ENCODE data around the gene ASIC2.

ASIC2 gene

DNA sequence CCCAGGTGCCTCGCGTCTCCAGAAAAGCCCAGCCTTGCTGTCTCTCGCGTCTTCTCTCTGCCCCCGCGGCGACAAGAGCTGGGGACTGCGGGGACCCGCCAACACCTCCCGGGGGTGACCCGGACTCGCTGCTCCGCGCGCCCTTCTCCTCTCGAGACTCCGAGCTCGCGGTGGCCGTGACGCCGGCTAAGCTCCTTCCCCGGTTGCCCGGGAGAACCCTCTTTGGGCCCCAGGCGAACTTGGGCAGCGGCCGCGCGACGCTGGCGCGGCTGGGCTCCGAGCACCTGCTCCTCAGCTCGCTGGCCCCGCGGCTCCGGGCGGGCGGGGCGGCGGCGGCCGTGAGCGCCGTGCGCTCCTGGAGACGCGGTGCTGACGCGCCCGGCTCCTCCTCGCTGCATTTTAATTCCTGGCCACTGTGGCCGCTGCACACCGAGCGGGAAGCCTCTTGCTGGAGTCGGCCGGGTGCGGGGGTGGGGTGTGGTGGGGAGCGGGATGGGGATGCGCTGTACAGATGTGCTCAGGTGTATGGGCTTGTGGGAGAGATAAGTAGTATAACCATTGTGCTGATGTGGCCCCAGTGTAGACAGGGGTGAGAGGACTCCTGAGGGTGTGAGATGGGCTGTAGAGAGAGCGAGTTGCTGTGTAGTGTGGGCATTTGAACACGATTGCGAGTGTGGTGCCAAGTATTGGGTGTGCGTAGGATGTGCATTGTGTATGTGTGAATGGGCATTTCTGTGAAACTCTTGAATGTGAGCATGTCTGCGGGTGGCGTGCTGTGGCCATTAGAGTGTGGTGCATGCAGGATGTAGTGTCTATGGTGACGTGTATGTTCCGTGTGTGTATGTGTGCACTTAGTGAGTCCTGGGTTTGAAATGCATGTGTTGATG is at the start of gene ASIC2:
Gene ASIC2 (minus strand): TSS at position 315 of the 887 bp plus-strand sequence.
- DNase-seq (ENCODE audit: low read depth in 3 of 3) = no peak

GRCh38 chr17:33342025-33342424 is 48.9 kb upstream of the ASIC2 start:
- no peak for DNase-seq (ENCODE audit: low read depth in 3 of 3)

DNA sequence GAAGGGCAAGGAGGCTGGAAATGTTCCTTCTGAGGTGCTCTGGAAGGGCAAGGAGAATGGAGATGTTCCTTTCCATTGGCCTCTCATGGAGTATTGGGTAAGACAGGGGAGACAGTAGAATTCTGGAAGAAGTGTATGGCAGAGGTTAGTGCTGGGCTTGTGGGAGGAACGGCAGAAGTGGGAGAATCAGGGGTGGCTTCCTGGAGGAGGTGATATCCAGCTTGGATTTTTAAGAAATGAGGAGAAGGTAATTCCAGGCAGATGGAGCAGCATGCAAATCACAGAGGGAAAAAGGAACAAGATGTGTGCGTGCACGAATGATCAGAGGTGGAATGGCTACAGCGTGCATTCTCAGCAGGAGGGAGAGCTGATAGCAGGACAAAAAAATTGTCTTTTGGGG is 45.1 kb upstream of the ASIC2 start:
- no peak for DNase-seq (ENCODE audit: low read depth in 3 of 3)

GRCh38 chr17:33335491-33336173 is 42.5 kb upstream of the ASIC2 start:
- no peak for DNase-seq (ENCODE audit: low read depth in 3 of 3)

DNA sequence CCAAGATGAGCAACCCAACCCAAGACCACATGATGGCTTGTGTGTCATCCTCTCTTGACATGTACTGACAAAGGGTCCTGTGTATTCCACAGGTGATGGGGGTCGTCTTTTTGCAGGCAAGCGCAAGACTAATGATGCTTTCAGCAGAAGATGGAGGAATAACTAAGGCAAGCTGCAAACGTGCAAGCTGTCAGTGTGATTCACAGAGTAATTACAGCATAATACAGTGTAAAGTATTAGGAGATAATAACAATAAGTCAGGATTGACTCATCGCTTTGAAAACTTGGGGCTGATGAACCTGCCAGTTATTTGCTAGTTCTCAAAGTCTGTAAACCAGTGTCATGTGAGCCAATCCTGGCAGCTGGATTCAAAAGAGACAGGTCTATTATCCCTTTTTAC is 41.6 kb upstream of the ASIC2 start:
- no peak for DNase-seq (ENCODE audit: low read depth in 3 of 3)

GRCh38 chr17:33330877-33331276 is 37.8 kb upstream of the ASIC2 start:
- no peak for DNase-seq (ENCODE audit: low read depth in 3 of 3)

DNA sequence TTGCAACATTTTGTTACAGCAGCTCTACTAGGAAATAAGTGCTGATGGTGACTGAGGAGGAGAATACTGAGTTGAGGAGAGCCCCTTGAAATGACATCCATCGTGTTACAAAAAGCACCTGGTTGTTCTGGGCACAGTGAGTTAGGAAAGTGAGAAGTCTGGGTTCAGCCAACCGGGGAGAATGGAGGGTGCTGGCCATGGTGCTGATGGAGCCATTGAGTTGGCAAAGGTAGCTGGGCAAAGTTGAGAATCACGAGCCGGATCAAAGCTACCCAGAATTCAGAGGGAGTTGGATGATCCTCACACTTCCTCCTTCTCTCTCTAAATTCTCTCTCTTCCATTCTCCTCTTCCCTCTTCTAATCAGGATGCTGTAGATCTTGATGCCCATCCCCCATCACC is 35.0 kb upstream of the ASIC2 start:
- DNase-seq (ENCODE audit: low read depth in 3 of 3) = no peak

DNA sequence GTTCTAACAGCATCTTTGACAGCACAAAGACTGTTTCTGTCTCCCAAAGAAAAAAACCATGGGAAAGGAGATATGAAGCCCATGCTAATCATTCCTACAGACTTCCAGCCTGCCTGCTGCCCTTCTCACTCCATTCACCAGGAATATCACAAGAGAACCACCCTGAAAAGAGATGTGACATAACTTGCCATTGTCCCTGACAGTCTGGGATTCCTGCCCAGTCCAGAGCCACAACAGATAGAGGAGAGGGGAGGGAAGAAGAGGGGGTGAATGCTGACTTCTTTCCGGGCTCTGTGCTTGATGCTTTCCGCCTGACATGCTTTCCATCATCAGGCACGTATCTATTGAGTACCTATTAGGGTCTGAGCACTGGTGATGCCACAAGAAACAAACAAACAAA is 31.6 kb upstream of the ASIC2 start:
- DNase-seq (ENCODE audit: low read depth in 3 of 3) = no peak

DNA sequence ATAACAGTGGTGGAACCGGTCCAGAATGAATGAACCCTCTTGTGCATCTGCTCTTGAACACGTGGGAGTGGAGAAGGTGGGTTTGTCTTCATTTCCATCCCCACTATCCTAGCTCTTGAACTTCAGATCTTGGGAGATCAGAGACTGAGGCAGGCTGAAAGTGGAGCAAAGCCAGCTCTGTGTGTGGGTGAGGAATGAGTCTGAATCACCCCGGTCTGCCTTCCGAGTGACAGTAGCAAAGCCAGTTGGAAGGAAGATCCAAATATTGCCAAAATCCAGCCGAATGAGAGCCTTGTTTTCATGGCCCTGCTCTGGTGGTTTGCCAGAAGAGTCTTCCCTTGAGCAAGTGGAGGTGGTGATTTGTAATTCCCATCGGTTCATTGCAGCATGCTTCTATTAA is 29.0 kb upstream of the ASIC2 start:
- no peak for DNase-seq (ENCODE audit: low read depth in 3 of 3)

- no peak for DNase-seq (ENCODE audit: low read depth in 3 of 3)
Observed at GRCh38 chr17:33318241-33318640, 25.1 kb upstream of the ASIC2 start.

- DNase-seq (ENCODE audit: low read depth in 3 of 3) = no peak
Observed at GRCh38 chr17:33316746-33317145, 23.7 kb upstream of the ASIC2 start.

- DNase-seq (ENCODE audit: low read depth in 3 of 3) = no peak
Observed at GRCh38 chr17:33310296-33310695, 17.2 kb upstream of the ASIC2 start.

DNA sequence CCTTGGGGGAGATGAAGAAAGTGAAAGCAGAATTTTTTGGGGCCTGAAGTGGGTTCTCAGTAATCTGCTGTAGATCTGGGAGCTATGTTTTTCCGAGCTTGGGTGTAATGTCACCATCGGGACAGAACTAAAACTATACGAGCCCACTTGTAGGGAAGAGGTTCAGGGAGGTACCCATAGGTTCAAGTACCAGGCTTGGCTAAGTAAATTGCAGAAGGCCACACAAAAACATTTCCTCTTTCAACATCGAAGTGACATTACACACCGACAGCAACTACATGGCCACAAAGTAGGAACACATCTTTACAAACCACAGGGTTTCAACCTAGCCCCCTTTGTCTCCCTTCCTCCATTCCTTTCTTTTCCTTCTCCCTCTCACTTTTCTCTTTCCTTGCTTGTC is 10.2 kb upstream of the ASIC2 start:
- no peak for DNase-seq (ENCODE audit: low read depth in 3 of 3)

DNA sequence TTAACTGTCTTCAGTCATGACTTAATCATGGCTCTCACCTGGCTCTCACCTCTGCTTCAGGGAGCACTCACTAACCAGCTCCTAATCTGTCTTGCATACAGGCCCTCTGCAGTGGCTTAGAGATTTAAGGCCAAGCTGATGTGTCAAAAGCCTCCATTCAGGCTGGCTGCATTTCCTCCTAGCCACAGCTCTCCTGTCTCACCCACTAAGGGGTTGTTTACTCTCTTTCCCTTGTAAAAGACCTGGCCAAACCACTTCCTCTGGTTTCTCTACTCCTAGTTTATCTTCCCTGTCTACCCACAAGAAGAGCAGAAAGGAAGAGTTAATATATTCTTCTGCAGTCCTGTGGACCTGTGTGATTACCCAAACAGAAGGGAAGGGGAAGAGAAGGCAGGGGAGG is 9.3 kb upstream of the ASIC2 start:
- DNase-seq (ENCODE audit: low read depth in 3 of 3) = no peak

DNA sequence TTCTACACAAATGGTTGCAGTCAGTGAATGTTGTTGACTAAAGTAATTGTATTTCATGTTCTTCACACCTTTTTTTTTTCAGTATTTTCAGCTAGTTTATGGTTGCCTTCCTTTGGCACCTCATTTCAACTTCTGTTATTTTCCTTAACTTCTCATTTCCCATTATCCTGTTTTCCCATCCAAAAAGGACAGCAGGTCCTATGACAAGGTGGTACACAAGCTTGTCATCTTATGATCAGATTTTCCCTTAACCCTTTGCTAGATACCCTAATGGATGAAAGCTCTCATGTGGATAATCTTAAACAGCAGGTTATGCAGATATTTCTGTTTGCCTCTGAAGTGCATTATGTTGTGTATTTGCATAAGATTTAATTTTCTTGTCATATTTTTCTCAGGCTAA is 7.1 kb upstream of the ASIC2 start:
- no peak for DNase-seq (ENCODE audit: low read depth in 3 of 3)

- DNase-seq (ENCODE audit: low read depth in 3 of 3) = no peak
Observed at GRCh38 chr17:33299115-33299514, 6.0 kb upstream of the ASIC2 start.

DNA sequence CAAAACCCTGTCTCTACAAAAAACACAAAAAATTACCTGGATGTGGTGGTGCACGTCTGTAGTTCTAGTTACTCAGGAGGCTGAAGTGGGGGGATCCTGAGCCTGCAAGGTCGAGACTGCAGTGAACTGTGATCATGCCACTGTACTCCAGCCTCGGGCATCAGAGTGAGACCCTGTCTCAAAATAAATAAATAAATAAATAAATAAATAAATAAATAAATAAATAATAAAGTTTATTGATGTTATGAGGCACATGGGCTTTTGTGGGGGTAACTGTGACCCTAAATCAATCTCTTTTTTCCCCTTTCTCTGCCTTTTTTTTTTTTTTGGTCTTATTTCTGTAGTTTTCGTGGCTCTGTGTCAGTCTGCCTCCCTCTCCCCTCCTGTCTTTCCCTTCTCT is 4.5 kb upstream of the ASIC2 start:
- no peak for DNase-seq (ENCODE audit: low read depth in 3 of 3)

GRCh38 chr17:33294994-33295393 is 1.9 kb upstream of the ASIC2 start:
- DNase-seq (ENCODE audit: low read depth in 3 of 3) = no peak

DNA sequence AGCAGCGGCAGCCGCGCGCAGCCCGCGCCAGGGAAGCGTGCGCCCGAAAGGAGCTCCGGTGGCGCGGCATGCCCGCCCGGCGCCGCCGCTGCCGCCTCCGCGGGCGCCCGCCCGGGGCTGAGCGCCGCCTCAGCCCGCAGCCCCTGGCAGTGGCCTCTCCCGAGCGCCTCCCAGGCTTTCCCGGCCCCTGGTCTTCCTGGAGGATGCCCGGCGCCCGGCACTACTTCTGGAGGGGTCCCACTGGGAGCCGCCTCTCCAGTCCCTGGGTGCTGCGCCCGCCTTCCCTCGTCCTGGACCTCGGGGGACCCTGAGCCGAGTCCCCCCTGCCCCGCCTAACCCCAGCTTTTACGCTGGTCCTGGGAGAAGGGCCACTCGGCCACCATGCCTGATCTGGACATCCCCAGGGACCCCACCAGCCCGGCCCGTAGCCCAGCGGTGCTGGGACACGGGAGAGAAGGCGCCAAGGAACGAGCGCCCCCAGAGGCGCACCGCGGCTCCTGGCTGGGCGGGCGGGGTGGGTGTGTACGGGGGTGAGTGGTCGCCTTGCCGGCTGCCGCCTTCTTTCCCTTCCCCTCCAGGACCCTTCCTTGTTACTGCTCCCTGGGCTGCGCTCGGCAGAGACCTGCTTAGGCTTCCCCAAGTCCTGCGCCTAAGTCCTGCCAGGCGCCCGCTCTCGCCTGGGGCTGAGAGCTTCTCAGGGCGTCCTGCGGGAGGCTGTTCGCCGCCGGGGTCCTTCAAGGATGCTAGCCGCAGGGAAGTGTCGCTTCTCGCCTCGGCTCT is 704 bp downstream of the ASIC2 start:
- no peak for DNase-seq (ENCODE audit: low read depth in 3 of 3)

GRCh38 chr17:33291248-33292200 is 1.6 kb downstream of the ASIC2 start:
- DNase-seq (ENCODE audit: low read depth in 3 of 3) = no peak

GRCh38 chr17:33290253-33290652 is 2.8 kb downstream of the ASIC2 start:
- DNase-seq (ENCODE audit: low read depth in 3 of 3) = no peak

Data from stimulated activated CD4-positive, alpha-beta T cell treated with anti-CD3 and anti-CD28 coated beads, TNF-alpha, amount 100 ng/mL, for 48 hours (primary cell).